Large intestine (tissue), 3 donors: Measurements from ENCODE around the gene SYNDIG1. TPM values are rescaled to one million over a fixed set of nuclear protein-coding genes. Genes with fewer than 3 reads are reported as not detected.

Source experiments
- DNase-seq, 2 donors: peaks; one replicate each; pipeline versions ENCODE4 v3.0.0 to v3.0.0-alpha.2; 2013
- H3K27ac ChIP-seq: one replicate; pipeline ENCODE4 v1.5.1; 2013; ENCODE audit warnings: low read length
- H3K27me3 ChIP-seq: 2 replicates; pipeline ENCODE4 v1.6.1; 2013; ENCODE audit warnings: low read length; ENCODE audit not compliant: control insufficient read depth, insufficient read depth
- H3K36me3 ChIP-seq: 2 replicates; pipeline ENCODE4 v1.6.1; 2013; ENCODE audit warnings: low read length; ENCODE audit not compliant: control insufficient read depth, insufficient read depth
- H3K4me1 ChIP-seq: one replicate; pipeline ENCODE4 v1.6.1; 2013; ENCODE audit warnings: low read length; ENCODE audit not compliant: control insufficient read depth, insufficient read depth
- H3K4me3 ChIP-seq: one replicate; pipeline ENCODE4 v1.5.1; 2013; ENCODE audit warnings: low read length
- H3K9me3 ChIP-seq: one replicate; pipeline ENCODE4 v1.6.1; 2013; ENCODE audit warnings: mild to moderate bottlenecking, low read depth, low read length, moderate library complexity; ENCODE audit not compliant: control insufficient read depth
- WGBS: methylation state at CpG from one replicate; pipeline ENCODE4 v1.1.5; 2013; ENCODE audit warnings: low lambda C conversion rate; ENCODE audit not compliant: insufficient coverage; 5-methylcytosine and 5-hydroxymethylcytosine counted together
- polyA plus RNA-seq: library from polyadenylated mRNA; unstranded; fragments of 120-200 nt; gene quantifications from one replicate; pipeline ENCODE4 v1.2.1, GENCODE V29; 2013

Gene SYNDIG1
- polyA plus RNA-seq, 1 donor, result 2.0 TPM

GRCh38 chr20:24597051-24597450 lies 127.6 kb downstream of the SYNDIG1 start:
- H3K9me3 ChIP-seq, result no peaks in the 10 kb centered on the region
- H3K36me3 ChIP-seq, result no peaks in the 10 kb centered on the region
- DNase-seq, result no peak
- no peak overlapping the region for H3K4me3 ChIP-seq
- 63% methylated on average over 1 of the region's 5 CpGs for WGBS
- H3K27me3 ChIP-seq, result no peaks in the 10 kb centered on the region
- H3K27ac ChIP-seq, result no peak overlapping the region
- no peaks in the 10 kb centered on the region for H3K4me1 ChIP-seq

- 83% methylated on average over 1 of the region's 2 CpGs for WGBS
- no peak overlapping the region for H3K4me3 ChIP-seq
- DNase-seq, result no peak
- no peaks in the 10 kb centered on the region for H3K36me3 ChIP-seq
- no peaks in the 10 kb centered on the region for H3K4me1 ChIP-seq
- no peak overlapping the region for H3K27ac ChIP-seq
- no peaks in the 10 kb centered on the region for H3K9me3 ChIP-seq
- H3K27me3 ChIP-seq, result no peaks in the 10 kb centered on the region
These were observed 128.9 kb downstream of the SYNDIG1 start for GRCh38 chr20:24598346-24598745.

GRCh38 chr20:24598996-24599395 lies 129.6 kb downstream of the SYNDIG1 start:
- H3K4me3 ChIP-seq, result no peak overlapping the region
- H3K4me1 ChIP-seq, result no peaks in the 10 kb centered on the region
- H3K36me3 ChIP-seq, result no peaks in the 10 kb centered on the region
- H3K27me3 ChIP-seq, result no peaks in the 10 kb centered on the region
- H3K9me3 ChIP-seq, result no peaks in the 10 kb centered on the region
- no peak overlapping the region for H3K27ac ChIP-seq
- no peak for DNase-seq

GRCh38 chr20:24600012-24600411 lies 130.6 kb downstream of the SYNDIG1 start:
- DNase-seq, result no peak
- WGBS, result 90% methylated on average over 2 of the region's 3 CpGs
- Histone ChIP-seq H3K4me1 (no peaks in the 10 kb centered on the region), H3K36me3 (no peaks in the 10 kb centered on the region), H3K4me3 (no peak overlapping the region), H3K9me3 (no peaks in the 10 kb centered on the region), H3K27ac (no peak overlapping the region), H3K27me3 (no peaks in the 10 kb centered on the region)

- Histone ChIP-seq H3K27ac (no peak overlapping the region), H3K4me1 (no peaks in the 10 kb centered on the region), H3K9me3 (no peaks in the 10 kb centered on the region), H3K36me3 (no peaks in the 10 kb centered on the region), H3K27me3 (no peaks in the 10 kb centered on the region), H3K4me3 (no peak overlapping the region)
- no peak for DNase-seq
- 100% methylated on average over 1 of the region's 8 CpGs for WGBS
These were observed 134.0 kb downstream of the SYNDIG1 start for GRCh38 chr20:24603454-24603853.

- no CpG with 5 or more reads among the region's 4 CpGs for WGBS
- Histone ChIP-seq H3K27me3 (no peaks in the 10 kb centered on the region), H3K27ac (no peak overlapping the region), H3K4me3 (no peak overlapping the region), H3K9me3 (no peaks in the 10 kb centered on the region), H3K4me1 (no peaks in the 10 kb centered on the region), H3K36me3 (no peaks in the 10 kb centered on the region)
- DNase-seq, result no peak
These were observed 135.7 kb downstream of the SYNDIG1 start for GRCh38 chr20:24604966-24605665.

- Histone ChIP-seq H3K27ac (no peak overlapping the region), H3K4me3 (no peak overlapping the region), H3K9me3 (no peaks in the 10 kb centered on the region), H3K4me1 (no peaks in the 10 kb centered on the region), H3K27me3 (no peaks in the 10 kb centered on the region), H3K36me3 (no peaks in the 10 kb centered on the region)
- DNase-seq, result no peak
- no CpG with 5 or more reads among the region's 4 CpGs for WGBS
These were observed 136.6 kb downstream of the SYNDIG1 start for GRCh38 chr20:24605937-24606455.

- Histone ChIP-seq H3K36me3 (no peaks in the 10 kb centered on the region), H3K9me3 (no peaks in the 10 kb centered on the region), H3K27ac (no peak overlapping the region), H3K27me3 (no peaks in the 10 kb centered on the region), H3K4me3 (no peak overlapping the region), H3K4me1 (no peaks in the 10 kb centered on the region)
- DNase-seq, result no peak
- WGBS, result no CpG with 5 or more reads among the region's 12 CpGs
These were observed 138.0 kb downstream of the SYNDIG1 start for GRCh38 chr20:24607402-24607801.

GRCh38 chr20:24608926-24609667 lies 139.7 kb downstream of the SYNDIG1 start:
- Histone ChIP-seq H3K36me3 (no peaks in the 10 kb centered on the region), H3K4me1 (no peaks in the 10 kb centered on the region), H3K9me3 (no peaks in the 10 kb centered on the region), H3K27ac (no peak overlapping the region), H3K4me3 (no peak overlapping the region), H3K27me3 (no peaks in the 10 kb centered on the region)
- no peak for DNase-seq
- no CpG with 5 or more reads among the region's 9 CpGs for WGBS

GRCh38 chr20:24609757-24610156 lies 140.3 kb downstream of the SYNDIG1 start:
- H3K27me3 ChIP-seq, result no peaks in the 10 kb centered on the region
- no peak for DNase-seq
- H3K9me3 ChIP-seq, result no peaks in the 10 kb centered on the region
- H3K4me1 ChIP-seq, result no peaks in the 10 kb centered on the region
- H3K4me3 ChIP-seq, result no peak overlapping the region
- H3K36me3 ChIP-seq, result no peaks in the 10 kb centered on the region
- H3K27ac ChIP-seq, result no peak overlapping the region
- no CpG with 5 or more reads among the region's 2 CpGs for WGBS
